K562 (cell line): ENCODE results near the gene TTLL4. TPM values are rescaled to one million over a fixed set of nuclear protein-coding genes. Genes with fewer than 3 reads are reported as not detected.
"Not testable (repeated sequence)": the region's sequence is repeated elsewhere in the genome, so short reads cannot be mapped to it uniquely, and the experiment has no call there.

ENCODE experiments used
- ATAC-seq: fragments of 200-7000 bp; cut with Tn5 transposase; 3 replicates; pipeline ENCODE4 v1.9.1; 2020; ENCODE audit warnings: moderate library complexity
- BruUV-seq: library from RNA; stranded (reverse); fragments of 400-500 nt; replicated peaks from 2 replicates; lab custom pipeline; 2021; lab: Mats Ljungman, UMichigan
- CTCF ChIA-PET: fragments of 300-600 bp; formaldehyde crosslinking; extraction: SDS; loops from one replicate; lab custom pipeline; 2021; ENCODE audit warnings: low intra/inter-chr PET ratio; lab: Yijun Ruan, JAX
- POLR2A ChIA-PET: fragments of 300-600, 350-650 bp; sonication (Branson Sonifier 250); formaldehyde crosslinking; extraction: SDS; loops from one replicate; lab custom pipeline; 2021; ENCODE audit warnings: antibody characterized with exemption, inconsistent platforms; lab: Yijun Ruan, JAX
- DNase-seq, 4 experiments: peaks; one replicate each; pipeline versions ENCODE4 v3.0.0 to v3.0.0-alpha.2; 2011 to 2018; ENCODE audit warnings: low spot score in 3 of 4, mixed read lengths in 3 of 4; ENCODE audit errors: extremely low read depth in 1 of 4
- FAIRE-seq: peaks from 2 replicates; lab custom pipeline; 2011; peaks lifted over from hg19 to GRCh38; lab: Jason Lieb, UNC
- H2AFZ ChIP-seq: 2 replicates; pipeline ENCODE4 v1.6.0; 2011; ENCODE audit warnings: low read depth, low read length, control low read depth, inconsistent platforms
- H3K27ac ChIP-seq: fragments of 200-600 bp; 3 replicates; pipeline ENCODE4 v1.8.0; 2011; ENCODE audit warnings: low read depth, mild to moderate bottlenecking, control low read depth, inconsistent platforms, low read length, moderate library complexity, mixed read lengths; ENCODE audit errors: extremely low read depth
- H3K27me3 ChIP-seq, 2 experiments: fragments of 300-600 bp in 1 of 2; 2 replicates in 1 of 2; 3 replicates in 1 of 2; pipeline versions ENCODE4 v1.6.0 to v1.8.0; 2011; ENCODE audit warnings: inconsistent platforms in 2 of 2, low read length in 2 of 2, mild to moderate bottlenecking in 1 of 2, mixed read lengths in 1 of 2, moderate library complexity in 1 of 2; ENCODE audit not compliant: control insufficient read depth in 2 of 2, insufficient read depth in 2 of 2
- H3K36me3 ChIP-seq: fragments of 300-600 bp; 3 replicates; pipeline ENCODE4 v1.8.0; 2011; ENCODE audit warnings: mild to moderate bottlenecking, low read length, inconsistent platforms; ENCODE audit not compliant: control insufficient read depth, insufficient read depth
- H3K4me1 ChIP-seq, 2 experiments: fragments of 200-600 bp in 1 of 2; replicated peaks in 1 of 2; 2 replicates in 1 of 2; 3 replicates in 1 of 2; pipeline versions ENCODE4 v1.5.1 to v1.8.0; 2011; ENCODE audit warnings: inconsistent platforms in 2 of 2, low read length in 2 of 2, mild to moderate bottlenecking in 1 of 2, mixed read lengths in 1 of 2, moderate library complexity in 1 of 2; ENCODE audit not compliant: control insufficient read depth in 2 of 2, insufficient read depth in 2 of 2
- H3K4me2 ChIP-seq: 2 replicates; pipeline ENCODE4 v1.6.1; 2011; ENCODE audit warnings: low read length, control low read depth, inconsistent platforms, mixed read lengths; ENCODE audit not compliant: insufficient read depth
- H3K4me3 ChIP-seq: fragments of 200-600 bp; sonication (generic), shearing (Covaris generic); 2 replicates; pipeline ENCODE4 v1.5.1; 2016; ENCODE audit warnings: control low read depth, inconsistent platforms
- H3K79me2 ChIP-seq: fragments of 200-600 bp; 3 replicates; pipeline ENCODE4 v1.8.0; 2011; ENCODE audit warnings: low read length, inconsistent platforms; ENCODE audit not compliant: control insufficient read depth, insufficient read depth
- H3K9ac ChIP-seq, 2 experiments: 2 replicates each; pipeline versions ENCODE4 v1.6.0 to v1.6.1; 2011; ENCODE audit warnings: low read depth in 2 of 2, low read length in 2 of 2, control low read depth in 1 of 2, inconsistent platforms in 1 of 2, mild to moderate bottlenecking in 1 of 2, mixed read lengths in 1 of 2; ENCODE audit not compliant: insufficient read depth in 1 of 2
- H3K9me1 ChIP-seq: one replicate; pipeline ENCODE4 v1.6.0; 2011; ENCODE audit warnings: inconsistent platforms, mild to moderate bottlenecking, low read length, moderate library complexity; ENCODE audit not compliant: control insufficient read depth, insufficient read depth
- H3K9me3 ChIP-seq: replicated peaks from 2 replicates; pipeline ENCODE4 v1.5.1; 2011; ENCODE audit warnings: low read depth, low read length, inconsistent platforms; ENCODE audit not compliant: control insufficient read depth, insufficient read depth
- H4K20me1 ChIP-seq: replicated peaks from 2 replicates; pipeline ENCODE4 v1.6.1; 2011; ENCODE audit warnings: low read length, inconsistent platforms, mixed read lengths; ENCODE audit not compliant: control insufficient read depth, insufficient read depth
- BMI1 ChIP-seq: fragments of 150-350 bp; IDR thresholded peaks from 2 replicates; pipeline ENCODE4 v1.6.1; 2014; ENCODE audit warnings: low read length
- CBX1 ChIP-seq: sonication (generic); IDR thresholded peaks from 2 replicates; pipeline ENCODE4 v1.6.1; 2016; ENCODE audit warnings: antibody characterized with exemption, low read depth, mild to moderate bottlenecking
- CHD1 ChIP-seq: fragments of 200-600 bp; sonication (generic); IDR thresholded peaks from one replicate; pipeline ENCODE4 v1.6.1; 2012; ENCODE audit warnings: mild to moderate bottlenecking, moderate library complexity, low read length, inconsistent platforms
- EGR1 ChIP-seq: fragments of 450-650 bp; conservative IDR thresholded peaks from 2 replicates; pipeline ENCODE4 v1.6.1; 2017; ENCODE audit warnings: mild to moderate bottlenecking
- NCOR1 ChIP-seq: fragments of 450-650 bp; IDR thresholded peaks from 2 replicates; pipeline ENCODE4 v1.6.1; 2016; ENCODE audit warnings: mild to moderate bottlenecking, moderate library complexity
- RBFOX2 ChIP-seq: fragments of 200-400 bp; formaldehyde crosslinking; IDR thresholded peaks from 2 replicates; pipeline ENCODE4 v1.6.1; 2017; ENCODE audit warnings: low read depth, mild to moderate bottlenecking, low read length, moderate library complexity
- WGBS: fragments of 100-300 bp; shearing (Covaris generic); methylation state at CpG from one replicate; pipeline ENCODE4 v1.1.6; 2016; ENCODE audit warnings: low coverage, mixed read lengths; ENCODE audit not compliant: insufficient coverage; ENCODE audit errors: missing lambda C conversion rate; 5-methylcytosine and 5-hydroxymethylcytosine counted together
- in situ Hi-C: fragments of 300-500 bp; cut with MboI; formaldehyde crosslinking; loops from 4 replicates; pipeline ENCODE4 v1.15.0; 2018; ENCODE audit warnings: inconsistent platforms, mixed read lengths
- intact Hi-C: fragments of 100-400 bp; cut with micrococcal nuclease; formaldehyde crosslinking; loops from 2 replicates; pipeline ENCODE4 v1.14.2; 2022
- polyA plus RNA-seq, 8 experiments: library from polyadenylated mRNA; depleted of rRNA in 4 of 8; stranded (reverse) in 5 of 8; unstranded in 3 of 8; fragments of >200 nt; fragmentation: Nextera tagmentation in 2 of 8; fragmentation: Illumina TruSeq in 1 of 8; extraction: Ambion mirVana in 2 of 8; extraction: Trizol in 1 of 8; gene quantifications; 2 replicates each; pipeline versions ENCODE4 v1.2.1 to v1.2.3, GENCODE V29; 2011 to 2014; ENCODE audit warnings: inconsistent platforms in 1 of 8, missing spikeins in 1 of 8
- total RNA-seq, 7 experiments: library from RNA; depleted of rRNA in 6 of 7; stranded (reverse); fragments of >200 nt in 6 of 7; fragmentation: Illumina TruSeq in 2 of 7; extraction: Trizol in 2 of 7; gene quantifications; 2 replicates each; pipeline versions ENCODE4 v1.2.1 to v1.2.3, GENCODE V29; 2011 to 2021; ENCODE audit warnings: low replicate concordance in 1 of 7
- TF ChIP-seq, protein P1 (sequence below): fragments of 250-450 bp; sonication (Bioruptor Pico); IDR thresholded peaks from 2 replicates; pipeline ENCODE4 v1.5.0; 2021
- TF ChIP-seq, protein P2 (sequence below), 2 experiments: fragments of 200-800 bp in 1 of 2; sonication (Bioruptor generic) in 1 of 2; sonication (generic) in 1 of 2; formaldehyde crosslinking in 1 of 2; IDR thresholded peaks in 1 of 2; conservative IDR thresholded peaks in 1 of 2; 2 replicates each; pipeline versions ENCODE4 v1.5.0 to v1.6.1; 2016 to 2020; ENCODE audit warnings: missing compliant biosample characterization in 1 of 2, missing genetic modification characterization in 1 of 2, missing genetic modification reagents in 1 of 2
- TF ChIP-seq, protein P3 (sequence below): fragments of 450-650 bp; IDR thresholded peaks from 2 replicates; pipeline ENCODE4 v1.7.0; 2016; ENCODE audit warnings: borderline replicate concordance

TTLL4 gene
- total and polyA plus RNA-seq, 9 of the 15 experiments (the other 6 are each of a cell fraction or from before 2014, with no cell fraction given) = 12.6 to 67.5 (median 24.5) TPM

DNA sequence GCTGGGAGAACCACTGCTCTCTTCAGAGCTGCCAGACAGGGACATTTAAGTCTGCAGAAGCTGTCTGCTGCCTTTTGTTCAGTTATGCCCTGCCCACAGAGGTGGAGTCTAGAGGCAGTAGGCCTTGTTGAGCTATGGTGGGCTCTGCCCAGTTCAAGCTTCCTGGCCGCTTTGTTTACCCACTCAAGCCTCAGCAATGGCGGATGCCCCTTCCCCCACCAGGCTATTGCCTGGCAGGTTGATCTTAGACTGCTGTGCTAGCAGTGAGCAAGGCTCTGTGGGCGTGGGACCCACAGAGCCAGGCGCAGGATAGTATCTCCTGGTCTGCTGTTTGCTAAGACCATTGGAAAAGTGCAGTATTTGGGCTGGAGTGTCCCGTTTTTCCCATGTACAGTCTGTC, 62.1 kb downstream of the TTLL4 start:
- FAIRE-seq, H3K4me1 ChIP-seq, H3K9me1 ChIP-seq, H3K4me3 ChIP-seq, in situ Hi-C loops, H3K27me3 ChIP-seq, H3K4me2 ChIP-seq, H3K27ac ChIP-seq, H3K9ac ChIP-seq, H3K36me3 ChIP-seq, intact Hi-C loops, H2AFZ ChIP-seq, DNase-seq, CTCF ChIA-PET, H3K79me2 ChIP-seq, BruUV-seq, H3K9me3 ChIP-seq, H4K20me1 ChIP-seq, ATAC-seq: not testable (repeated sequence)
- 0% methylated on average over 5 of the region's 5 CpGs for WGBS
- POLR2A ChIA-PET = interaction anchor here (0.6 kb wide), 2 partner anchors 27 to 214 kb away, joined by 3 read pairs; no protein-coding TSS in a partner anchor

DNA sequence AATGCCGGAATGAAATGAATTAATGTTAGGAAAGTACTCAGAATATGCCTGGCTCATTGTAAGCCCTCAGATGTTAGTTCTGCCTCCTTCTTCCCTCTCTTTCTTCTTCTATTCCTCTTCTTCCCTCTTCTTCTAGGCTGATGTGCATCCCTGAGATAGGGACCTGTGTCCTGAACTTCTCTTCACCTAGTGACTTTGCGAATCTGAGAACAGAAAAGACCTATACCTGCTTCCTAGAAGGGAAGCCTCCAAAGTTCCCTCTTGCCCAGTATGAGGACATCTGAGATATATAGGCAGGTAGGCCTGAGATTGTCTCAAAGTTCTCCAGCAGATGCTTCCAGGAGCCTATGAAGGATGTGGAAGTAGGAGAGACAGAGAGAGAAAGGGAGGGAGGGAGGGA, 63.2 kb downstream of the TTLL4 start:
- intact Hi-C loops (no loop called here), in situ Hi-C loops (no loop called here)
- Histone ChIP-seq H3K4me2 (no peak overlapping the region), H3K79me2 (no peaks in the 10 kb centered on the region), H3K4me1 (no peaks in the 10 kb centered on the region), H3K9me3 (no peaks in the 10 kb centered on the region), H3K9ac (no peak overlapping the region), H2AFZ (no peak overlapping the region), H3K27me3 (peaks cover 0 to 4% of the 10 kb centered on the region in 2 experiments; a peak in 2 of 5 replicates), H3K27ac (no peak overlapping the region), H3K36me3 (no peaks in the 10 kb centered on the region), H3K4me3 (no peak overlapping the region), H4K20me1 (no peaks in the 10 kb centered on the region), H3K9me1 (no peaks in the 10 kb centered on the region)
- FAIRE-seq = no peak
- ATAC-seq = no peak
- WGBS = 4% methylated on average over 2 of the region's 2 CpGs
- no peak for DNase-seq
- ChIA-PET POLR2A (no interaction called here), CTCF (no interaction called here)
- TF ChIP-seq BMI1 (no peak), NCOR1 (no peak), CBX1 (no peak), EGR1 (no peak), RBFOX2 (no peak), CHD1 (no peak)
- TF ChIP-seq, protein P1, sequence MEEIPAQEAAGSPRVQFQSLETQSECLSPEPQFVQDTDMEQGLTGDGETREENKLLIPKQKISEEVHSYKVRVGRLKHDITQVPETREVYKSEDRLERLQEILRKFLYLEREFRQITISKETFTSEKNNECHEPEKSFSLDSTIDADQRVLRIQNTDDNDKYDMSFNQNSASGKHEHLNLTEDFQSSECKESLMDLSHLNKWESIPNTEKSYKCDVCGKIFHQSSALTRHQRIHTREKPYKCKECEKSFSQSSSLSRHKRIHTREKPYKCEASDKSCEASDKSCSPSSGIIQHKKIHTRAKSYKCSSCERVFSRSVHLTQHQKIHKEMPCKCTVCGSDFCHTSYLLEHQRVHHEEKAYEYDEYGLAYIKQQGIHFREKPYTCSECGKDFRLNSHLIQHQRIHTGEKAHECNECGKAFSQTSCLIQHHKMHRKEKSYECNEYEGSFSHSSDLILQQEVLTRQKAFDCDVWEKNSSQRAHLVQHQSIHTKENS = no peak
- TF ChIP-seq, protein P2, sequence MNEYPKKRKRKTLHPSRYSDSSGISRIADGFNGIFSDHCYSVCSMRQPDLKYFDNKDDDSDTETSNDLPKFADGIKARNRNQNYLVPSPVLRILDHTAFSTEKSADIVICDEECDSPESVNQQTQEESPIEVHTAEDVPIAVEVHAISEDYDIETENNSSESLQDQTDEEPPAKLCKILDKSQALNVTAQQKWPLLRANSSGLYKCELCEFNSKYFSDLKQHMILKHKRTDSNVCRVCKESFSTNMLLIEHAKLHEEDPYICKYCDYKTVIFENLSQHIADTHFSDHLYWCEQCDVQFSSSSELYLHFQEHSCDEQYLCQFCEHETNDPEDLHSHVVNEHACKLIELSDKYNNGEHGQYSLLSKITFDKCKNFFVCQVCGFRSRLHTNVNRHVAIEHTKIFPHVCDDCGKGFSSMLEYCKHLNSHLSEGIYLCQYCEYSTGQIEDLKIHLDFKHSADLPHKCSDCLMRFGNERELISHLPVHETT (CRISPR knock-in tag; conservative IDR thresholded peaks at IDR 0.05 in 1 of 2, IDR thresholded peaks at IDR 0.05 in 1 of 2) = no peak
- TF ChIP-seq, protein P3, sequence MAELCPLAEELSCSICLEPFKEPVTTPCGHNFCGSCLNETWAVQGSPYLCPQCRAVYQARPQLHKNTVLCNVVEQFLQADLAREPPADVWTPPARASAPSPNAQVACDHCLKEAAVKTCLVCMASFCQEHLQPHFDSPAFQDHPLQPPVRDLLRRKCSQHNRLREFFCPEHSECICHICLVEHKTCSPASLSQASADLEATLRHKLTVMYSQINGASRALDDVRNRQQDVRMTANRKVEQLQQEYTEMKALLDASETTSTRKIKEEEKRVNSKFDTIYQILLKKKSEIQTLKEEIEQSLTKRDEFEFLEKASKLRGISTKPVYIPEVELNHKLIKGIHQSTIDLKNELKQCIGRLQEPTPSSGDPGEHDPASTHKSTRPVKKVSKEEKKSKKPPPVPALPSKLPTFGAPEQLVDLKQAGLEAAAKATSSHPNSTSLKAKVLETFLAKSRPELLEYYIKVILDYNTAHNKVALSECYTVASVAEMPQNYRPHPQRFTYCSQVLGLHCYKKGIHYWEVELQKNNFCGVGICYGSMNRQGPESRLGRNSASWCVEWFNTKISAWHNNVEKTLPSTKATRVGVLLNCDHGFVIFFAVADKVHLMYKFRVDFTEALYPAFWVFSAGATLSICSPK = no peak
- no TSS peak for BruUV-seq
